H9 (cell line): ENCODE results near the gene FGA. TPM values are rescaled to one million over a fixed set of nuclear protein-coding genes. Genes with fewer than 3 reads are reported as not detected.
A peak's percentile ranks its signal among the peaks of the same experiment; 100 is the strongest.

ENCODE experiments used
- DNase-seq: peaks from one replicate; pipeline ENCODE4 v3.0.0-alpha.2; 2017
- H2AFZ ChIP-seq: one replicate; pipeline ENCODE4 v1.6.1; 2013; ENCODE audit warnings: mild to moderate bottlenecking, low read length, control low read depth, moderate library complexity
- H2AK5ac ChIP-seq: 2 replicates; pipeline ENCODE4 v1.6.1; 2013; ENCODE audit warnings: low read length, control low read depth, mixed read lengths; ENCODE audit not compliant: insufficient read length
- H2BK120ac ChIP-seq: one replicate; pipeline ENCODE4 v1.6.1; 2013; ENCODE audit warnings: low read depth, mild to moderate bottlenecking, low read length, control low read depth, inconsistent platforms; ENCODE audit not compliant: poor library complexity, severe bottlenecking
- H2BK12ac ChIP-seq: 2 replicates; pipeline ENCODE4 v1.6.1; 2013; ENCODE audit warnings: low read length, control low read depth, mixed read lengths, low read depth; ENCODE audit not compliant: insufficient read length
- H2BK15ac ChIP-seq: 2 replicates; pipeline ENCODE4 v1.6.1; 2013; ENCODE audit warnings: low read depth, low read length, control low read depth
- H2BK20ac ChIP-seq: one replicate; pipeline ENCODE4 v1.6.1; 2013; ENCODE audit warnings: low read depth, mild to moderate bottlenecking, low read length, control low read depth, inconsistent platforms; ENCODE audit not compliant: poor library complexity, severe bottlenecking
- H2BK5ac ChIP-seq: 2 replicates; pipeline ENCODE4 v1.6.1; 2013; ENCODE audit warnings: low read length, control low read depth, mixed read lengths; ENCODE audit not compliant: insufficient read length
- H3K14ac ChIP-seq: 2 replicates; pipeline ENCODE4 v1.6.1; 2013; ENCODE audit warnings: low read length, control low read depth; ENCODE audit not compliant: insufficient read depth
- H3K18ac ChIP-seq: 2 replicates; pipeline ENCODE4 v1.6.1; 2013; ENCODE audit warnings: low read depth, mild to moderate bottlenecking, mixed read lengths, low read length, control low read depth; ENCODE audit not compliant: insufficient read length
- H3K23ac ChIP-seq: 2 replicates; pipeline ENCODE4 v1.6.1; 2013; ENCODE audit warnings: low read length, control low read depth, mixed read lengths, low read depth; ENCODE audit not compliant: insufficient read length
- H3K23me2 ChIP-seq: 2 replicates; pipeline ENCODE4 v1.6.1; 2013; ENCODE audit warnings: low read depth, mild to moderate bottlenecking, mixed read lengths, low read length, control low read depth; ENCODE audit not compliant: insufficient read length, poor library complexity, severe bottlenecking
- H3K27ac ChIP-seq: 2 replicates; pipeline ENCODE4 v1.5.1; 2013; ENCODE audit warnings: low read length, control low read depth, mixed read lengths, low read depth; ENCODE audit not compliant: insufficient read length
- H3K27me3 ChIP-seq: 2 replicates; pipeline ENCODE4 v1.6.1; 2013; ENCODE audit warnings: low read length, control low read depth, inconsistent platforms; ENCODE audit not compliant: insufficient read depth
- H3K4ac ChIP-seq: 2 replicates; pipeline ENCODE4 v1.6.1; 2013; ENCODE audit warnings: low read depth, mild to moderate bottlenecking, control low read depth, inconsistent platforms, low read length, moderate library complexity
- H3K4me1 ChIP-seq: 2 replicates; pipeline ENCODE4 v1.6.1; 2013; ENCODE audit warnings: low read length, control low read depth, inconsistent platforms; ENCODE audit not compliant: insufficient read depth
- H3K4me2 ChIP-seq: 2 replicates; pipeline ENCODE4 v1.6.1; 2013; ENCODE audit warnings: low read length, control low read depth, mixed read lengths; ENCODE audit not compliant: insufficient read length, insufficient read depth
- H3K56ac ChIP-seq: 2 replicates; pipeline ENCODE4 v1.6.1; 2013; ENCODE audit warnings: low read depth, mild to moderate bottlenecking, mixed read lengths, low read length, control low read depth; ENCODE audit not compliant: insufficient read length
- H3K79me1 ChIP-seq: 2 replicates; pipeline ENCODE4 v1.6.1; 2013; ENCODE audit warnings: low read depth, mild to moderate bottlenecking, moderate library complexity, low read length, control low read depth, inconsistent platforms; ENCODE audit not compliant: insufficient read depth, poor library complexity, severe bottlenecking
- H3K79me2 ChIP-seq: 2 replicates; pipeline ENCODE4 v1.6.1; 2013; ENCODE audit warnings: low read length, control low read depth, inconsistent platforms; ENCODE audit not compliant: insufficient read depth
- H3K9ac ChIP-seq: 2 replicates; pipeline ENCODE4 v1.6.1; 2013; ENCODE audit warnings: low read length, control low read depth, mixed read lengths; ENCODE audit not compliant: insufficient read length; ENCODE audit errors: extremely low read depth
- H3K9me3 ChIP-seq: one replicate; pipeline ENCODE4 v1.6.1; 2013; ENCODE audit warnings: low read depth, low read length, inconsistent platforms; ENCODE audit not compliant: control insufficient read depth
- H3T11ph ChIP-seq: one replicate; pipeline ENCODE4 v1.6.1; 2013; ENCODE audit warnings: mild to moderate bottlenecking, low read length, control low read depth, inconsistent platforms
- H4K20me1 ChIP-seq: one replicate; pipeline ENCODE4 v1.6.1; 2013; ENCODE audit not compliant: control insufficient read depth, insufficient read length, insufficient read depth
- H4K5ac ChIP-seq: 2 replicates; pipeline ENCODE4 v1.6.1; 2013; ENCODE audit warnings: low read depth, mild to moderate bottlenecking, mixed read lengths, low read length, control low read depth; ENCODE audit not compliant: insufficient read length
- H4K8ac ChIP-seq: replicated peaks from 2 replicates; pipeline ENCODE4 v1.6.1; 2013; ENCODE audit warnings: low read length, control low read depth, mixed read lengths, low read depth; ENCODE audit not compliant: insufficient read length
- H4K91ac ChIP-seq: 2 replicates; pipeline ENCODE4 v1.6.1; 2013; ENCODE audit warnings: low read depth, mild to moderate bottlenecking, moderate library complexity, mixed read lengths, low read length, control low read depth; ENCODE audit not compliant: insufficient read length
- H3K27ac Mint-ChIP-seq, 3 experiments: 2 replicates in 2 of 3; 3 replicates in 1 of 3; pipeline ENCODE4 v1.8.0; 2020 to 2021; ENCODE audit warnings: mixed read lengths in 3 of 3, mild to moderate bottlenecking in 1 of 3, moderate library complexity in 1 of 3
- H3K27me3 Mint-ChIP-seq: 2 replicates; pipeline ENCODE4 v1.8.0; 2021; ENCODE audit warnings: low read depth, mild to moderate bottlenecking, moderate library complexity, mixed read lengths
- H3K36me3 Mint-ChIP-seq, 3 experiments: 2 replicates in 2 of 3; 3 replicates in 1 of 3; pipeline ENCODE4 v1.8.0; 2020 to 2021; ENCODE audit warnings: low read depth in 3 of 3, mixed read lengths in 3 of 3; ENCODE audit not compliant: insufficient read depth in 1 of 3
- H3K4me1 Mint-ChIP-seq, 2 experiments: 2 replicates each; pipeline ENCODE4 v1.8.0; 2020; ENCODE audit warnings: mixed read lengths in 2 of 2
- H3K4me3 Mint-ChIP-seq, 2 experiments: 2 replicates in 1 of 2; 3 replicates in 1 of 2; pipeline ENCODE4 v1.8.0; 2020 to 2021; ENCODE audit warnings: mild to moderate bottlenecking in 2 of 2, mixed read lengths in 2 of 2, moderate library complexity in 1 of 2
- H3K9me3 Mint-ChIP-seq, 2 experiments: 2 replicates in 1 of 2; 3 replicates in 1 of 2; pipeline ENCODE4 v1.8.0; 2020; ENCODE audit warnings: mild to moderate bottlenecking in 2 of 2, mixed read lengths in 2 of 2, moderate library complexity in 1 of 2
- CTCF ChIP-seq: fragments of 200-600 bp; sonication (generic); conservative IDR thresholded peaks from 3 replicates; pipeline ENCODE4 v1.8.0; 2021; ENCODE audit warnings: antibody characterized with exemption, mild to moderate bottlenecking
- WGBS: extraction: QIAGEN DNeasy Blood & Tissue Kit; methylation state at CpG from one replicate; pipeline ENCODE4 v1.1.7; 2013; ENCODE audit warnings: missing lambda C conversion rate, low lambda C conversion rate, mixed read lengths; ENCODE audit not compliant: insufficient read length; ENCODE audit errors: extremely low coverage; 5-methylcytosine and 5-hydroxymethylcytosine counted together
- total RNA-seq: library from RNA; stranded (reverse); gene quantifications from 2 replicates; pipeline ENCODE4 v1.2.1, GENCODE V29; 2021

Gene FGA
- total RNA-seq, 1 experiment from 2014 or later, result not detected

- H3K9me3 Mint-ChIP-seq, result no peaks in the 10 kb centered on the region
- H2BK15ac ChIP-seq, result no peak overlapping the region
- H3T11ph ChIP-seq, result no peak overlapping the region
- no peak overlapping the region for H3K4me2 ChIP-seq
- no peaks in the 10 kb centered on the region for H3K23me2 ChIP-seq
- DNase-seq, result peak; percentile 66
- H4K5ac ChIP-seq, result no peak overlapping the region
- H3K4me1 ChIP-seq, result no peaks in the 10 kb centered on the region; the same call in 1 of the 2 replicates
- no peaks in the 10 kb centered on the region for H3K79me2 ChIP-seq
- H3K4me3 Mint-ChIP-seq, result no peak overlapping the region
- no peaks in the 10 kb centered on the region for H3K36me3 Mint-ChIP-seq
- peaks cover 4 to 9% of the 10 kb centered on the region in 2 experiments for H3K4me1 Mint-ChIP-seq
- no CpG with 5 or more reads among the region's 4 CpGs for WGBS
- no peak overlapping the region for H3K23ac ChIP-seq
- no peaks in the 10 kb centered on the region; the same call in 1 of the 2 replicates for H3K27me3 Mint-ChIP-seq
- no peak overlapping the region for H2BK5ac ChIP-seq
- no peak overlapping the region for H3K18ac ChIP-seq
- no peak overlapping the region for H3K9ac ChIP-seq
- no peaks in the 10 kb centered on the region for H4K20me1 ChIP-seq
- no peak overlapping the region for H3K27ac ChIP-seq
- no peaks in the 10 kb centered on the region for H3K9me3 ChIP-seq
- H3K4ac ChIP-seq, result no peak overlapping the region
- H3K56ac ChIP-seq, result no peak overlapping the region
- peak; percentile 88 for TF ChIP-seq CTCF
- H3K27ac Mint-ChIP-seq, result no peak overlapping the region
- H3K79me1 ChIP-seq, result no peaks in the 10 kb centered on the region
- H2AFZ ChIP-seq, result no peak overlapping the region
- no peak overlapping the region for H3K14ac ChIP-seq
- no peak overlapping the region for H2AK5ac ChIP-seq
- no peak overlapping the region for H4K91ac ChIP-seq
- no peak overlapping the region for H2BK12ac ChIP-seq
- H2BK20ac ChIP-seq, result no peak overlapping the region
- no peaks in the 10 kb centered on the region for H3K27me3 ChIP-seq
- no peak overlapping the region for H4K8ac ChIP-seq
- no peak overlapping the region for H2BK120ac ChIP-seq
Measured at GRCh38 chr4:154618708-154619315, 28.3 kb upstream of the FGA start.
